ENCODE results near the gene SSU72. TPM values are rescaled to one million over a fixed set of nuclear protein-coding genes. Genes with fewer than 3 reads are reported as not detected.
A peak's percentile ranks its signal among the peaks of the same experiment; 100 is the strongest.
"Not testable (repeated sequence)": the region's sequence is repeated elsewhere in the genome, so short reads cannot be mapped to it uniquely, and the experiment has no call there.

SSU72 gene
- total RNA-seq, 3 donors from 2014 or later, result 117 to 123 (median 120) TPM

DNA sequence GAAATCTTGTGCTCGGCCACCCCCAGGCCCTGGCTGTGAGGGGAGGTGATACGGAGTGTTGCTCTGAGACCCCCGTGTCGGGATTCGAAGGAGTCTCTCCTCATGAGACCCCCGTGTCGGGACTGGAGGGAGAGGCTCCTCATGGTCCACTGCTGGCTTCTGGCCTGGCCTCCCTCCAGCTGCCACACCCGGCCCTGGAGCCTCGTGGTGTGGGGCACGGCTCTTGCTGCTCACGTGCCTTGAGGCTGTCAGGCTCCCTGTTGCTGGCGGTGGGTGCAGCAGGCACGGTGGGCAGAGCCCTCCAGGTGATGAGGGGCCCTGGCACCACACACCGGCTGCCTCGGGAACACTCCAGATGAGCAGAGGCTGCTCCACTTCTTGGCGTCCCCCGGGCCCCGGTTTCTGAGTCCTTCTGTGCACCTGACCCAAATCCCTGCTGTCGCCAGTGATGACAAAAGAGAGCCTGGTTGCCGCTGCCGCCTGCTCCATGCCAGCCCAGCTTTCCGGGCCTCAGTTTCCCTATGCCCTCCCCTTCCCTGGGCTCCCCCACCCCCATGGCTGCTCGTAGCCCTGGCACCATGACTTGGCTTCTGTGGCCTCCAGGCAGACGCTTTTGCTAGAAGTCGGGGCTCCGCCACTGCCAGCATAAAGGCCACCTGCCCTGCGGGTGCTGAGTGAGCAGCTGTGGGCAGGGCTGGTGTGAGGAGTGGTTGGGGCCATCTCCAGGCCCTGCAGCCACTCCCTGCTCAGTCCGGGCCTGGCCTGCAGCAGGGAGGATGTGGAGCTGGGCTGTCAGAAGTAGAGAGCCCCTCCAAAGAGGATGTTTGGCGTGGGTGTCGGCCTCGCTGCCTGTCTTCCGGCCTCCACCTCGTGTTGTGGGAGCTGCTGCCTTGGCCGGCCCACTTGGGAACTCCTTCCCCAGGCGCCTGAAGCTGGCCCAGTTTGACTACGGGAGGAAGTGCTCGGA is 46.1 kb downstream of the SSU72 start:
- no peak overlapping the region for H3K4me3 ChIP-seq
- H3K36me3 ChIP-seq (ENCODE audit: low read depth), result no peaks in the 10 kb centered on the region
- H3K4me1 ChIP-seq (ENCODE audit: low read depth), result no peaks in the 10 kb centered on the region
- TF ChIP-seq, protein P1, sequence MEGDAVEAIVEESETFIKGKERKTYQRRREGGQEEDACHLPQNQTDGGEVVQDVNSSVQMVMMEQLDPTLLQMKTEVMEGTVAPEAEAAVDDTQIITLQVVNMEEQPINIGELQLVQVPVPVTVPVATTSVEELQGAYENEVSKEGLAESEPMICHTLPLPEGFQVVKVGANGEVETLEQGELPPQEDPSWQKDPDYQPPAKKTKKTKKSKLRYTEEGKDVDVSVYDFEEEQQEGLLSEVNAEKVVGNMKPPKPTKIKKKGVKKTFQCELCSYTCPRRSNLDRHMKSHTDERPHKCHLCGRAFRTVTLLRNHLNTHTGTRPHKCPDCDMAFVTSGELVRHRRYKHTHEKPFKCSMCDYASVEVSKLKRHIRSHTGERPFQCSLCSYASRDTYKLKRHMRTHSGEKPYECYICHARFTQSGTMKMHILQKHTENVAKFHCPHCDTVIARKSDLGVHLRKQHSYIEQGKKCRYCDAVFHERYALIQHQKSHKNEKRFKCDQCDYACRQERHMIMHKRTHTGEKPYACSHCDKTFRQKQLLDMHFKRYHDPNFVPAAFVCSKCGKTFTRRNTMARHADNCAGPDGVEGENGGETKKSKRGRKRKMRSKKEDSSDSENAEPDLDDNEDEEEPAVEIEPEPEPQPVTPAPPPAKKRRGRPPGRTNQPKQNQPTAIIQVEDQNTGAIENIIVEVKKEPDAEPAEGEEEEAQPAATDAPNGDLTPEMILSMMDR (IDR thresholded peaks at IDR 0.05), result no peak
- ATAC-seq (no peak), DNase-seq (no peak)
- H3K9me3 ChIP-seq, result peaks cover 13% of the 10 kb centered on the region
- intact Hi-C loops (cut with DNase I, micrococcal nuclease), result no loop called here

DNA sequence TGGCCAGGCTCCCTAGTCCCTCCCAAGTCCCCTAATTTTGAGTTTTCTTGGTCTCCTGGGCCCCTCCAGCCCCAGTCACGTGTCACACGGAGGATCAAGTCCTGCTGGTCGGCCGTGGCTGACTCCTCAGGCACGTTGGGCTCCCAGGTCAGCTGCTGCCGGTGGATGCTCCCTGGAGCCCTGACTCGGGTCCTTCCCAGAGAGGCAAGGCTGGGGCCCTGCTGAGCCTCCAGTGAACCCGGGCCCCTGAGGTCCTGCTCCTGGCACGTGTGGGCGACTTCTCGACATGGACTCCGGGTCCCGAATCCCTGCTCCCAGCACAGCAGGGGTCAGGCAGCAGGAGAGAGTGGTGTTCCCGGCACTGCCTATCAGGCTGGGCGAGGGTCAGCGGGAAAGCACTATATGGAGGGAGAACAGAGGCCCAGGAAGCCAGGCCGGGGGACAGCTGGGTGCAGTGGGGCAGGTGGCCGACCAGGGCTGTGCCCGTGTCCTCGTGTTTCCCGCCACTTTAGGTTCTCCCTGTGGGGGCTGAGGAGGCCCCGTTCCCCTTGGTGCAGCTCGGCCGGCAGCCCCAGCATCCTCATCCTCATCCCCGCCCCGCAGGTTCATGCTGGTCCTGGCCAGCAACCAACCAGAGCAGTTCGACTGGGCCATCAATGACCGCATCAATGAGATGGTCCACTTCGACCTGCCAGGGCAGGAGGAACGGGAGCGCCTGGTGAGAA is 47.4 kb downstream of the SSU72 start:
- peaks cover 13% of the 10 kb centered on the region for H3K9me3 ChIP-seq
- ATAC-seq (no peak), DNase-seq (no peak)
- H3K36me3 ChIP-seq (ENCODE audit: low read depth), result no peaks in the 10 kb centered on the region
- no peak overlapping the region for H3K4me3 ChIP-seq
- TF ChIP-seq, protein P1 (IDR thresholded peaks at IDR 0.05), result no peak
- intact Hi-C loops (cut with DNase I, micrococcal nuclease), result no loop called here
- no peaks in the 10 kb centered on the region for H3K4me1 ChIP-seq (ENCODE audit: low read depth)

DNA sequence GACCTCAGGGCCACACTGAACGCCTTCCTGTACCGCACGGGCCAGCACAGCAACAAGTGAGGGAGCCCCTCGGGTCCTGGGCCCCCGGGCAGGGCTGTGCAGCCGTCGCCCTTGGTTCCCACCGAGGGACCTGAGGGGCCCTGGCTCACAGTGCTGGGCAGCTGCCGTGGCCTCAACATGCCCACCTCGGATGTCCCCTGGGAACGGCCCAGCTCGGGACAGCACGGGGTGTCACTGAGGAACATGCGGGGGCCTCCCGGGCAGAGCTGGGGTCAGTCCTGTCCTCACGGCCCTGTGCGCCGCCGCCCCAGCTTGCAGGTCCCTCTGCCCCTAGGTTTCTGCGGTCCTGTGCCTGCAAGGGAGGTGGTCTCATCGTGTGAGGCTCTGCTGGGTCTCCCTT is 48.2 kb downstream of the SSU72 start:
- H3K4me3 ChIP-seq; ATAC-seq; H3K4me1 ChIP-seq (ENCODE audit: low read depth); H3K36me3 ChIP-seq (ENCODE audit: low read depth); intact Hi-C loops (cut with DNase I, micrococcal nuclease); H3K9me3 ChIP-seq; DNase-seq: not testable (repeated sequence)

- intact Hi-C loops (cut with DNase I, micrococcal nuclease); H3K4me1 ChIP-seq (ENCODE audit: low read depth); H3K36me3 ChIP-seq (ENCODE audit: low read depth); DNase-seq; ATAC-seq; H3K9me3 ChIP-seq; H3K4me3 ChIP-seq: not testable (repeated sequence)
Measured at GRCh38 chr1:1524750-1525383, 49.8 kb downstream of the SSU72 start.

GRCh38 chr1:1523651-1524050 is 51.0 kb downstream of the SSU72 start:
- intact Hi-C loops (cut with DNase I, micrococcal nuclease); H3K36me3 ChIP-seq (ENCODE audit: low read depth); H3K9me3 ChIP-seq; ATAC-seq; H3K4me3 ChIP-seq; DNase-seq; H3K4me1 ChIP-seq (ENCODE audit: low read depth): not testable (repeated sequence)

- H3K36me3 ChIP-seq (ENCODE audit: low read depth); intact Hi-C loops (cut with DNase I, micrococcal nuclease); H3K4me3 ChIP-seq; ATAC-seq; H3K4me1 ChIP-seq (ENCODE audit: low read depth); DNase-seq; H3K9me3 ChIP-seq: not testable (repeated sequence)
Measured at GRCh38 chr1:1523226-1523625, 51.4 kb downstream of the SSU72 start.

- DNase-seq; intact Hi-C loops (cut with DNase I, micrococcal nuclease); ATAC-seq; H3K9me3 ChIP-seq; H3K4me1 ChIP-seq (ENCODE audit: low read depth); H3K4me3 ChIP-seq; H3K36me3 ChIP-seq (ENCODE audit: low read depth): not testable (repeated sequence)
Measured at GRCh38 chr1:1522536-1522935, 52.1 kb downstream of the SSU72 start.

- no peaks in the 10 kb centered on the region for H3K36me3 ChIP-seq (ENCODE audit: low read depth)
- no peaks in the 10 kb centered on the region for H3K4me1 ChIP-seq (ENCODE audit: low read depth)
- H3K4me3 ChIP-seq, result no peak overlapping the region
- ATAC-seq, result no peak
- H3K9me3 ChIP-seq, result no peaks in the 10 kb centered on the region
- TF ChIP-seq, protein P1 (IDR thresholded peaks at IDR 0.05), result no peak
- DNase-seq, result no peak
- intact Hi-C loops (cut with DNase I, micrococcal nuclease), result no loop called here
Measured at GRCh38 chr1:1521331-1521730, 53.3 kb downstream of the SSU72 start.

DNA sequence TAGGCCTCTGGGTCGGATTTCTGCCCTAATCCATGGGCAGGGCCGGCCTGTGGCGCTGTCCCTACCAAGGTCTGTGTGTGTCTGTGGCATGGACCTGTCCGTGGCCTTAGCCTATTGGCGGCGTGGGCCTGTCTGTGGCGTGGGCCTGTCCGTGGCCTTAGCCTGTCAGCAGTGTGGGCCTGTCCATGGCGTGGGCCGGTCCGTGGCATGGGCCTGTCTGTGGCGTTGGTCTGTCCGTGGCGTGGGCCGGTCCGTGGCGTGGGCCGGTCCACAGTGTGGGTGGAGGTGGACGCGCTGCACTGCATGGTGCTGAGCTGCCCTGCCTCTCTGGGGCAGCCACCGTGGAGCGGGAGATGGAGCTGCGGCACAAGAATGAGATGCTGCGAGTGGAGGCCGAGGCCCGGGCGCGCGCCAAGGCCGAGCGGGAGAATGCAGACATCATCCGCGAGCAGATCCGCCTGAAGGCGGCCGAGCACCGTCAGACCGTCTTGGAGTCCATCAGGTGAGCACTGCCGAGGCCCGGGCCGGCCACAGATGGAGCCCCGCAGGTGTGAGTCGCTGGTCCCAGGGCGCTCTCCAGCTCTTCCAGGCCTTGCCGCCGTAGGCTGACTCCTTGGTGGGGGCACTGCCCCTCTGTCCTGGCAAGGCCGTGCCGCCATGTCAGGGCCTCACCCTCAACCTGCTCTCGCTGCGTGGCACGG is 54.7 kb downstream of the SSU72 start:
- H3K9me3 ChIP-seq; DNase-seq; H3K4me1 ChIP-seq (ENCODE audit: low read depth); H3K4me3 ChIP-seq; H3K36me3 ChIP-seq (ENCODE audit: low read depth); intact Hi-C loops (cut with DNase I, micrococcal nuclease): not testable (repeated sequence)
- peak; percentile 13 for ATAC-seq

- H3K36me3 ChIP-seq (ENCODE audit: low read depth); DNase-seq; ATAC-seq; H3K4me1 ChIP-seq (ENCODE audit: low read depth); H3K4me3 ChIP-seq; H3K9me3 ChIP-seq; intact Hi-C loops (cut with DNase I, micrococcal nuclease): not testable (repeated sequence)
Measured at GRCh38 chr1:1518621-1519007, 56.0 kb downstream of the SSU72 start.
